ENCODE data around the gene SHISA9.

- TF ChIP-seq CTCF (IDR thresholded peaks at IDR 0.05 in 2 of 3, conservative IDR thresholded peaks at IDR 0.05 in 1 of 3; ENCODE audit: borderline replicate concordance in 1 of 3, insufficient read depth in 1 of 3, low read depth in 2 of 3, low read length in 2 of 3) = no peak
- TF ChIP-seq REST (IDR thresholded peaks at IDR 0.05; ENCODE audit: low read depth) = no peak
- TF ChIP-seq RAD21 (IDR thresholded peaks at IDR 0.05; ENCODE audit: low read depth) = no peak
- no peak for TF ChIP-seq POLR2A (IDR thresholded peaks at IDR 0.05; ENCODE audit: borderline replicate concordance, extremely low read depth, insufficient read depth, insufficient read length)
- no peak for TF ChIP-seq EZH2 (IDR thresholded peaks at IDR 0.05)
- TF ChIP-seq SP1 (IDR thresholded peaks at IDR 0.05; ENCODE audit: low read depth) = no peak
Measured at GRCh38 chr16:13238182-13238581, 336.8 kb downstream of the SHISA9 start.
